GM18498 (cell line): Measurements from ENCODE around the gene ZNF580.

Source experiments
- ATAC-seq: cut with Tn5 transposase; IDR thresholded peaks from one replicate; pipeline ENCODE4 v1.9.1; 2021; ENCODE audit warnings: mild to moderate bottlenecking, moderate library complexity; ENCODE audit not compliant: unreplicated experiment

The ZNF580 gene

GRCh38 chr19:55656988-55657747 is 16.4 kb downstream of the ZNF580 start:
- no peak for ATAC-seq

- no peak for ATAC-seq
Observed at GRCh38 chr19:55658846-55659459, 18.2 kb downstream of the ZNF580 start.

GRCh38 chr19:55659822-55660221 is 19.0 kb downstream of the ZNF580 start:
- ATAC-seq: no peak

- ATAC-seq: no peak
Observed at GRCh38 chr19:55660404-55660803, 19.6 kb downstream of the ZNF580 start.

GRCh38 chr19:55660991-55661390 is 20.2 kb downstream of the ZNF580 start:
- ATAC-seq: no peak

- no peak for ATAC-seq
Observed at GRCh38 chr19:55661826-55662225, 21.0 kb downstream of the ZNF580 start.

GRCh38 chr19:55663846-55664536 is 23.2 kb downstream of the ZNF580 start:
- no peak for ATAC-seq

- ATAC-seq: no peak
Observed at GRCh38 chr19:55666343-55667005, 25.7 kb downstream of the ZNF580 start.

GRCh38 chr19:55667006-55667381 is 26.2 kb downstream of the ZNF580 start:
- ATAC-seq: no peak

GRCh38 chr19:55667511-55667910 is 26.7 kb downstream of the ZNF580 start:
- ATAC-seq: no peak

GRCh38 chr19:55667958-55668357 is 27.2 kb downstream of the ZNF580 start:
- no peak for ATAC-seq

- no peak for ATAC-seq
Observed at GRCh38 chr19:55668603-55669348, 28.0 kb downstream of the ZNF580 start.

- ATAC-seq: no peak
Observed at GRCh38 chr19:55669418-55670279, 28.8 kb downstream of the ZNF580 start.

- no peak for ATAC-seq
Observed at GRCh38 chr19:55670280-55671053, 29.7 kb downstream of the ZNF580 start.

- no peak for ATAC-seq
Observed at GRCh38 chr19:55671054-55671378, 30.2 kb downstream of the ZNF580 start.

- ATAC-seq: no peak
Observed at GRCh38 chr19:55672418-55672817, 31.6 kb downstream of the ZNF580 start.

GRCh38 chr19:55673465-55673864 is 32.7 kb downstream of the ZNF580 start:
- no peak for ATAC-seq

- no peak for ATAC-seq
Observed at GRCh38 chr19:55673889-55674288, 33.1 kb downstream of the ZNF580 start.

GRCh38 chr19:55674459-55674840 is 33.6 kb downstream of the ZNF580 start:
- ATAC-seq: no peak
